GM21447 (cell line): ENCODE results near the gene NHLH1.

Experiments used
- ATAC-seq: cut with Tn5 transposase; IDR thresholded peaks from one replicate; pipeline ENCODE4 v1.9.1; 2021; ENCODE audit not compliant: unreplicated experiment

NHLH1 gene

GRCh38 chr1:160366731-160367515 is at the start of gene NHLH1:
Gene NHLH1 (plus strand): TSS chr1:160367071. CDS start chr1:160370732, 3,661 bp downstream.
- no peak for ATAC-seq

- no peak for ATAC-seq
These were observed 44.0 kb upstream of the NHLH1 start for GRCh38 chr1:160322831-160323230.

GRCh38 chr1:160325252-160325651 is 41.6 kb upstream of the NHLH1 start:
- ATAC-seq, result no peak

- no peak for ATAC-seq
These were observed 40.5 kb upstream of the NHLH1 start for GRCh38 chr1:160326418-160326817.

DNA sequence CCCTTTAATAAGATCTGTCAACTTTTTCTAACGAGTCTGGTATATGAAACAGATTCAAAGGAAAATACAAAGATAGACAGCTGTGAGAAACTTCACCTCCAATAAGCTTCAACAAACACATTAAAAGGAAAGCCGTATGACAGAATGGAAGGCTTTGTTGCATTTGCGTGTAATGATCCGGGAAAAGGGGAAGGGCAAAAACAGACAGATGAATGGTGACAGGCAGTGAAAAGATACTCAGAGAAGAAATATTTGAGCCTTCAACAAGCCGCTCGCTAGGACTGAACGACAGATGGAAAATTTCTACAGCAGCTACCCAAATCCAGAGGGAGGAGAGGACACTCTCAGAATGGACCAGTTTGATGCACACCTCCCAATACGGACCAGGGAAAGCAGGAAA is 38.7 kb upstream of the NHLH1 start:
- ATAC-seq, result no peak

DNA sequence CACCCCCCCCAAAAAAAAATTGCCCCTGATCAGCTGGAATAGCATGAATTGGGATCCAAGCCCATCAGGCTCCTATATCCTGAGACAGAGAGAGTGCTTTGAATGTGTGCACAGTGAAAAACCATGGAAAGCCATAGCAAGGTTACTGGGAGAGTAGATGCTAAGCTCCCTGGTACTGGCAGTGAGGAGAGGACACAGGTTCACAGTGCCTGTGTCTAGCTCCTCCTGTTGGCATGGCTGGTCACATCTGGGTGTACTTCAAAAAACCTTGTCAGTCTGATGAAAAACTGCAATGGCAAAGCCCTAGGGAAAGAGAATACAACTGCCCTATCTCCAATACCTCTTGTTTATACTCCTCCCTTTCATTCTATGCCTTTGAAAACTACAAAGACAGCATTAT is 36.8 kb upstream of the NHLH1 start:
- ATAC-seq, result no peak

- ATAC-seq, result no peak
These were observed 34.4 kb upstream of the NHLH1 start for GRCh38 chr1:160332516-160332915.

GRCh38 chr1:160338580-160338979 is 28.3 kb upstream of the NHLH1 start:
- no peak for ATAC-seq

- no peak for ATAC-seq
These were observed 26.7 kb upstream of the NHLH1 start for GRCh38 chr1:160340146-160340545.

GRCh38 chr1:160340866-160341265 is 26.0 kb upstream of the NHLH1 start:
- ATAC-seq, result no peak

DNA sequence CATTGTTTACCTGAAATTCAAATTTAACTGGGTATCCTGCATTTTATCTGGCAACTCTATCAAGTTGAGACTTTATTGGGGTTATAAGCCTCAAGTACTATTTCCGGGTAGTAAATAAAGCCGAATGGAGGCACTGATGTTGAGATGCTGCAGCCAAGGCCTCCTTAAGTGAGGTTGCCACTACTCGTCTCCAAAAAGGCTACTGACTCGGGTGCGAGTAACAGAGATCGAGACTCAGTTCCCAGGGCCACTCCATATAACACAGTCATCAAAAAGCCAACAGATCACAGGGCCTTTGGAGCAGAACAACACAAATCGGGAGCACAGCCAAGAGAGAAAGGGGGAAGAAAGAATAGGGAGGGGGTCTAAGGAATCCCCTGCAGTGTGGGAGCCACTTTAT is 24.3 kb upstream of the NHLH1 start:
- no peak for ATAC-seq

GRCh38 chr1:160342953-160343869 is 23.7 kb upstream of the NHLH1 start, which contains the start of the genes COPA and NCSTN:
Gene COPA (minus strand): TSS chr1:160343250. CDS start chr1:160343170, 80 bp downstream.
Gene NCSTN (plus strand): TSS chr1:160343383. CDS start chr1:160343397, 14 bp downstream.
- peak; percentile 91 for ATAC-seq

GRCh38 chr1:160344241-160344640 is 22.6 kb upstream of the NHLH1 start:
- ATAC-seq, result no peak

GRCh38 chr1:160344936-160345335 is 21.9 kb upstream of the NHLH1 start:
- no peak for ATAC-seq

DNA sequence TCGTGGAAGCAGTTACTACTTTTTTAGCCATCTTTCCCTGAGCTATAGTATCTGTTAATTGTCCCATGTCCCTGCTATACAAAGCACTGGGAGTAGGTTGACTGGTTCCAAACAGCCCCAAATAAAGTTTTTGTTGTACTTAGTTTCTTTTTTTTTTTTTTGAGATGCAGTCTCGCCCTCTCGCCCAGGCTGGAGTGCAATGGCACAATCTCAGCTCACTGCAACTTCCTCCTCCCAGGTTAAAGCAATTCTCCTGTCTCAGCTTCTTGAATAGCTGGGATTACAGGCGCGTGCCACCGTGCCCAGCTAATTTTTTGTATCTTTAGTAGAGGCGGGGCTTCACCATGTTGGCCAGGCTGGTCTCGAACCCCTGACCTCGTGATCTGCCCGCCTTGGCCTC is 20.4 kb upstream of the NHLH1 start:
- ATAC-seq, result no peak

DNA sequence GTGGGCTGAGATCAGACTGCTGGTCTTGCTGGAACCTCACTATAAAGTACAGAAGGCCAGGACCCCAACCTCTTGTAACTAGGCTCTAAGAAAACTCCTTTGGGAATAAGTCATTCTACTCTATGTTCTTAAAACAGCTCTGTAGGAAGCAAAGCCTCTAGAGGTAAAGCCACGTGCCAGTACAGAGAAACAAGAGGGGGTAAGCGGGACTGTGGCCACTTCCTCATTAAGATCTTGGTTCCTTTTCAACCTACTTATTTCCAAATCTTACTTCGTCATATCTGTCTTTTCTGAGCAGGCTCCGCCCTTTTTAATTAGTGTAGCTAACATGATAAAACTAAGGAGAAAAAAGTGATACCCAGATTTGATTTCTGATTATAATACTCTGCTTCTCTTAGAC is 19.9 kb upstream of the NHLH1 start:
- no peak for ATAC-seq

GRCh38 chr1:160351629-160352028 is 15.2 kb upstream of the NHLH1 start:
- ATAC-seq, result no peak

DNA sequence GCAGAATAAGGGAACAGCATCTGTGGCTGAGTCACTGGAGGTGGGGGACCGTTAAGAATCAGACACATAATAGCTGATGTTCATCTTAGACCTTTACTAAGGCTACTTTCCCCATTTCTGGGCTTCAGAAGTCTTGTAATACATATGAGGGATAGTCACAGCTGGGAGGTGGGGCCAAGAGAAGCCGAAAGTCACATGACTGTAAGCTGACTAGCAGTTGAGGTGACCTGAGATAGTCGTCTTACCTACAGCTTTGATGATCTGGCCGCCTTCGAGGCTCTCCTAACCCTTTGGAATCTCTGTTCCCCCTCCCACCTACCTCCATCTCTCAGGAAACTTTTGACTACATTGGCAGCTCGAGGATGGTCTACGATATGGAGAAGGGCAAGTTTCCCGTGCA is 14.3 kb upstream of the NHLH1 start:
- ATAC-seq, result no peak

- no peak for ATAC-seq
These were observed 13.6 kb upstream of the NHLH1 start for GRCh38 chr1:160353223-160353622.

DNA sequence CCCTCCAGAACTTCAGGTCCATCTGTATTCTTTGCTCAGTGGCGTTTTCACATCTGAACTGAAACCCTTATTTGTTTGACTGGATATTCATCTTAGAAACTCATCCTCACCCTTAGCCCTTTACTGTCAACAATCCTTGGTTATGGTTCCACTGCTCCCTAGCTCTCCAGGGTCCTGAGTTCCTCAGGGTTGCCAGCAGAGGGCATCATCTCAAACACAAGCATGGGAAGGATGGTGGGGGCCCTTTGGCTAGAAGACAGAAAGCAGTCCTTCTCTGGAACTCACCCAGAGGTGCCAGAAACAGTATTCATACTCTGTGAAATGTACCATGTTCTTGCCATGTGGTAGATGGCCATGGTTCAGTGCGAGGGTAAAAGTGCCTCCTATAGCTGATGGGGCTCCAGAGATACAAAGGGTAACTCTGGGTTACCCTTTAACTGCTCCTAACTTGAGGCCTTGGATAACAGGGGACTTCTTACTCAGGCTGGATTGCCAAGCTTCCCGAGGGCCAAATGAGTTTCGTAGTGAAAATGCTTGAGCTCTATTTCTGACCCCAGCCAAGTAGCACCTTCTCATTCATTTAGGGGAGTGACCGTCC is 12.4 kb upstream of the NHLH1 start:
- no peak for ATAC-seq

- no peak for ATAC-seq
These were observed 9.4 kb upstream of the NHLH1 start for GRCh38 chr1:160357286-160358002.
